GM12878 (cell line): Measurements from ENCODE around the gene SLA2. TPM values are rescaled to one million over a fixed set of nuclear protein-coding genes. Genes with fewer than 3 reads are reported as not detected.

ENCODE experiments used
- ATAC-seq: fragments of 200-7000 bp; cut with Tn5 transposase; 3 replicates; pipeline ENCODE4 v1.9.1; 2020; ENCODE audit warnings: mild to moderate bottlenecking, moderate library complexity
- BruUV-seq: library from RNA; stranded (reverse); fragments of 400-500 nt; replicated peaks from 2 replicates; lab custom pipeline; 2021; lab: Mats Ljungman, UMichigan
- CTCF ChIA-PET: fragments of 300-600 bp; sonication (Branson Sonifier 250); formaldehyde crosslinking; extraction: SDS; loops from one replicate; lab custom pipeline; 2021; ENCODE audit warnings: inconsistent platforms; lab: Yijun Ruan, JAX
- POLR2A ChIA-PET: fragments of 350-600 bp; formaldehyde crosslinking; extraction: SDS; loops from one replicate; lab custom pipeline; 2021; ENCODE audit warnings: inconsistent platforms; lab: Charles Lee
- RAD21 ChIA-PET: fragments of 300-600 bp; sonication (Branson Sonifier 250); formaldehyde crosslinking; loops from one replicate; lab custom pipeline; 2023; ENCODE audit warnings: antibody characterized with exemption; ENCODE audit not compliant: unreplicated experiment; lab: Charles Lee
- SMC1A ChIA-PET: fragments of 300-600 bp; sonication (Branson Sonifier 250); formaldehyde crosslinking; loops from one replicate; lab custom pipeline; 2023; ENCODE audit not compliant: unreplicated experiment, uncharacterized antibody; lab: Charles Lee
- DNase-seq: peaks from one replicate; pipeline ENCODE4 v3.0.0-alpha.2; 2011; ENCODE audit warnings: low read depth, low spot score
- FAIRE-seq: peaks from 3 replicates; lab custom pipeline; 2011; peaks lifted over from hg19 to GRCh38; lab: Jason Lieb, UNC
- H2AFZ ChIP-seq: 2 replicates; pipeline ENCODE4 v1.6.0; 2011; ENCODE audit warnings: low read depth, low read length, control low read depth; ENCODE audit not compliant: control insufficient read depth
- H3K27ac ChIP-seq: 2 replicates; pipeline ENCODE4 v1.5.1; 2011; ENCODE audit warnings: control low read depth; ENCODE audit not compliant: control insufficient read depth, insufficient read depth
- H3K27me3 ChIP-seq, 2 experiments: replicated peaks in 1 of 2; 2 replicates each; pipeline versions ENCODE4 v1.6.0 to v1.6.1; 2011; ENCODE audit warnings: low read length in 1 of 2; ENCODE audit not compliant: control insufficient read depth in 2 of 2, insufficient read depth in 2 of 2
- H3K36me3 ChIP-seq, 2 experiments: 2 replicates each; pipeline ENCODE4 v1.5.1; 2011; ENCODE audit warnings: low read length in 1 of 2; ENCODE audit not compliant: control insufficient read depth in 2 of 2, insufficient read depth in 2 of 2
- H3K4me1 ChIP-seq: 2 replicates; pipeline ENCODE4 v1.6.1; 2011; ENCODE audit warnings: mild to moderate bottlenecking, low read length, moderate library complexity, mixed read lengths; ENCODE audit not compliant: control insufficient read depth, insufficient read depth
- H3K4me2 ChIP-seq: 2 replicates; pipeline ENCODE4 v1.6.0; 2011; ENCODE audit warnings: control low read depth; ENCODE audit not compliant: control insufficient read depth, insufficient read depth
- H3K4me3 ChIP-seq: fragments of 200-600 bp; sonication (generic); 2 replicates; pipeline ENCODE4 v1.5.1; 2016
- H3K79me2 ChIP-seq: 2 replicates; pipeline ENCODE4 v1.6.0; 2011; ENCODE audit warnings: low read length; ENCODE audit not compliant: control insufficient read depth, insufficient read depth
- H3K9ac ChIP-seq: 2 replicates; pipeline ENCODE4 v1.8.0; 2011; ENCODE audit warnings: low read length, control low read depth, mixed read lengths; ENCODE audit not compliant: control insufficient read depth, insufficient read depth
- H3K9me3 ChIP-seq: replicated peaks from 3 replicates; pipeline ENCODE4 v1.5.1; 2011; ENCODE audit warnings: mild to moderate bottlenecking, low read length; ENCODE audit not compliant: control insufficient read depth, insufficient read depth
- H4K20me1 ChIP-seq: 2 replicates; pipeline ENCODE4 v1.6.0; 2011; ENCODE audit not compliant: control insufficient read depth, insufficient read depth
- NFXL1 ChIP-seq: fragments of 450-650 bp; IDR thresholded peaks from 2 replicates; pipeline ENCODE4 v1.6.1; 2017; ENCODE audit warnings: antibody characterized with exemption, mild to moderate bottlenecking, borderline replicate concordance
- SIN3A ChIP-seq: IDR thresholded peaks from 2 replicates; pipeline ENCODE4 v1.6.1; 2012; ENCODE audit warnings: low read depth, low read length, improper control_type of control experiment
- ZNF384 ChIP-seq: IDR thresholded peaks from 2 replicates; pipeline ENCODE4 v1.6.1; 2012; ENCODE audit warnings: low read depth, mild to moderate bottlenecking, low read length, improper control_type of control experiment, borderline replicate concordance
- WGBS: methylation state at CpG from one replicate; pipeline ENCODE4 v1.1.6; 2016; ENCODE audit warnings: low lambda C conversion rate; ENCODE audit not compliant: insufficient replicate concordance, insufficient coverage; ENCODE audit errors: missing lambda C conversion rate; 5-methylcytosine and 5-hydroxymethylcytosine counted together
- in situ Hi-C: fragments of 300-500 bp; cut with MboI; formaldehyde crosslinking; loops from 9 replicates; pipeline ENCODE4 v1.14.3; 2018; ENCODE audit warnings: mixed read lengths
- intact Hi-C: fragments of 100-400 bp; cut with micrococcal nuclease; formaldehyde crosslinking; loops from one replicate; pipeline ENCODE4 v1.14.2; 2022; ENCODE audit not compliant: unreplicated experiment
- polyA plus RNA-seq, 11 experiments: library from polyadenylated mRNA; depleted of rRNA in 4 of 11; unstranded in 6 of 11; stranded (reverse) in 5 of 11; fragments of >200 nt; fragmentation: Nextera tagmentation in 4 of 11; fragmentation: Illumina TruSeq in 1 of 11; extraction: Ambion mirVana in 4 of 11; extraction: Trizol in 1 of 11; gene quantifications; 1 replicate in 1 of 11; 2 replicates in 10 of 11; pipeline versions ENCODE4 v1.2.1 to v1.2.3, GENCODE V29; 2011 to 2016; ENCODE audit warnings: inconsistent platforms in 2 of 11, missing spikeins in 2 of 11, low read depth in 1 of 11
- small RNA-seq: library from RNA; depleted of rRNA; stranded (forward); fragments of <200 nt; gene quantifications from one replicate; pipeline ENCODE3, GENCODE V24; 2014
- total RNA-seq, 4 experiments: library from RNA; depleted of rRNA in 3 of 4; stranded (reverse); fragments of >200 nt in 3 of 4; fragmentation: Illumina TruSeq in 1 of 4; extraction: Trizol in 1 of 4; gene quantifications; 2 replicates each; pipeline versions ENCODE4 v1.2.1 to v1.2.3, GENCODE V29; 2013 to 2021

Gene SLA2
- total and polyA plus RNA-seq, 10 of the 15 experiments (the other 5 are each of a cell fraction or from before 2014, with no cell fraction given): 0.29 to 3.3 (median 1.4) TPM

DNA sequence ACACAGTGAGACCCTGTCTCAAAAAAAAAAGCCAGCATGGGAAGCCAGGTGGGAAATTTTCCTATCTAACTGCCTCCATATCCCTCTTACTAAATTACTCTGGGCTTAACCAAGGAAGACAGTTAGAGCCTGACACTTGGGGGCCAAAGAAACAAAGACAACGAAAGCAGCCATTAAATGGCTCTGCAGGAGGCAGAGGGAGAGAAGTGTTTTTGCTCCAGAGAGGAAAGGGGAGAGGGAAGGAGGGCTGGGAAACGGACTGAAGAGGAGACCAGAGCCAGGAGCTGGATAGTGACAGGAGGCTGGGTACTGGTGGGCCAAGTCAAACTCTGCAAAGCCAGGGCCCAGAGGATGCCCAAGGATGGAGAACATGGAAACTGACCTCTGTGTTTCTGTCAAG is 83.3 kb downstream of the SLA2 start:
- no peaks in the 10 kb centered on the region for H3K79me2 ChIP-seq
- H3K4me2 ChIP-seq: no peak overlapping the region
- 80% methylated on average over 2 of the region's 2 CpGs for WGBS
- no peaks in the 10 kb centered on the region for H3K36me3 ChIP-seq
- no peak for ATAC-seq
- CTCF ChIA-PET: no interaction called here
- in situ Hi-C loops (no loop called here), intact Hi-C loops (no loop called here)
- POLR2A ChIA-PET: interaction anchor here (1.1 kb wide), 1 partner anchor 9 kb away, joined by 3 read pairs; no protein-coding TSS in a partner anchor
- no TSS peak for BruUV-seq
- DNase-seq: no peak
- TF ChIP-seq NFXL1: no peak
- no peak for TF ChIP-seq SIN3A
- TF ChIP-seq ZNF384: no peak
- TF ChIP-seq, all 136 proteins: peak for 0
- Histone ChIP-seq H3K27me3 (no peaks in the 10 kb centered on the region), H2AFZ (no peak overlapping the region), H3K9ac (no peak overlapping the region), H3K4me1 (no peaks in the 10 kb centered on the region), H4K20me1 (no peaks in the 10 kb centered on the region), H3K4me3 (no peak overlapping the region), H3K27ac (no peak overlapping the region), H3K9me3 (peaks cover 5% of the 10 kb centered on the region; the same call in 2 of the 3 replicates)
- RAD21 ChIA-PET: no interaction called here
- no peak for FAIRE-seq
- SMC1A ChIA-PET: interaction anchor here (1.2 kb wide), 1 partner anchor 8 kb away, joined by 5 read pairs; no protein-coding TSS in a partner anchor

Small RNA genes within 50 kb of the gene (small RNA-seq; reads per million reads assigned to genes)
- not detected for gene RF00019

Other genes starting within 250 kb of the SLA2 start
- gene MYL9, start 104.7 kb downstream of the SLA2 start, total RNA-seq (2014; rRNA removed): 0.11 and 0.28 TPM in 2 replicates
- 0.37 and 0.54 TPM in 2 replicates for gene MYL9, start 104.7 kb downstream of the SLA2 start, total RNA-seq (2014; rRNA removed; fragmentation: Illumina TruSeq; extraction: Trizol)
- gene MYL9, start 104.7 kb downstream of the SLA2 start, total RNA-seq (2021): 1.6 and 1.7 TPM in 2 replicates
- not detected in 2 replicates for gene MYL9, start 104.7 kb downstream of the SLA2 start, polyA plus RNA-seq (2011; rRNA removed)
- gene MYL9, start 104.7 kb downstream of the SLA2 start, polyA plus RNA-seq (2014; fragmentation: Illumina TruSeq; extraction: Trizol): 0.66 TPM in 1 of 2 replicates, not detected in the other
- gene MYL9, start 104.7 kb downstream of the SLA2 start, polyA plus RNA-seq (2014; fragmentation: Nextera tagmentation; extraction: Ambion mirVana): not detected
- 0.56 and 0.64 TPM in 2 replicates for gene MYL9, start 104.7 kb downstream of the SLA2 start, polyA plus RNA-seq (2014; rRNA removed)
- gene MYL9, start 104.7 kb downstream of the SLA2 start, polyA plus RNA-seq (2016; fragmentation: Nextera tagmentation; extraction: Ambion mirVana): under 1 TPM; 0.62 to 0.63 TPM
- 37.2 and 38.7 TPM in 2 replicates for gene TGIF2, start 72.6 kb downstream of the SLA2 start, total RNA-seq (2014; rRNA removed)
- gene TGIF2, start 72.6 kb downstream of the SLA2 start, total RNA-seq (2014; rRNA removed; fragmentation: Illumina TruSeq; extraction: Trizol): 24.9 and 27.3 TPM in 2 replicates
- 43.5 and 47.1 TPM in 2 replicates for gene TGIF2, start 72.6 kb downstream of the SLA2 start, total RNA-seq (2021)
- gene TGIF2, start 72.6 kb downstream of the SLA2 start, polyA plus RNA-seq (2011; rRNA removed): 31.1 and 36.1 TPM in 2 replicates
- 40.6 and 51.9 TPM in 2 replicates for gene TGIF2, start 72.6 kb downstream of the SLA2 start, polyA plus RNA-seq (2014; fragmentation: Illumina TruSeq; extraction: Trizol)
- 10 to 100 TPM; 13.1 to 26.4 TPM for gene TGIF2, start 72.6 kb downstream of the SLA2 start, polyA plus RNA-seq (2014; fragmentation: Nextera tagmentation; extraction: Ambion mirVana)
- 37.7 and 40.4 TPM in 2 replicates for gene TGIF2, start 72.6 kb downstream of the SLA2 start, polyA plus RNA-seq (2014; rRNA removed)
- gene TGIF2, start 72.6 kb downstream of the SLA2 start, polyA plus RNA-seq (2016; fragmentation: Nextera tagmentation; extraction: Ambion mirVana): 10 to 100 TPM; 26.4 to 38.0 TPM
- gene RAB5IF, start 40.4 kb downstream of the SLA2 start, total RNA-seq (2014; rRNA removed): 85.3 and 94.7 TPM in 2 replicates
- gene RAB5IF, start 40.4 kb downstream of the SLA2 start, total RNA-seq (2014; rRNA removed; fragmentation: Illumina TruSeq; extraction: Trizol): 79.8 and 82.5 TPM in 2 replicates
- 94.4 and 98.8 TPM in 2 replicates for gene RAB5IF, start 40.4 kb downstream of the SLA2 start, total RNA-seq (2021)
- gene RAB5IF, start 40.4 kb downstream of the SLA2 start, polyA plus RNA-seq (2011; rRNA removed): 140 and 147 TPM in 2 replicates
- 83.1 and 88.7 TPM in 2 replicates for gene RAB5IF, start 40.4 kb downstream of the SLA2 start, polyA plus RNA-seq (2014; fragmentation: Illumina TruSeq; extraction: Trizol)
- gene RAB5IF, start 40.4 kb downstream of the SLA2 start, polyA plus RNA-seq (2014; fragmentation: Nextera tagmentation; extraction: Ambion mirVana): 10 to 100 TPM; 19.4 to 62.9 TPM
- gene RAB5IF, start 40.4 kb downstream of the SLA2 start, polyA plus RNA-seq (2014; rRNA removed): 114 and 119 TPM in 2 replicates
- 100 to 1,000 TPM; 243 to 246 TPM for gene RAB5IF, start 40.4 kb downstream of the SLA2 start, polyA plus RNA-seq (2016; fragmentation: Nextera tagmentation; extraction: Ambion mirVana)
- gene NDRG3, start 99.9 kb upstream of the SLA2 start, total RNA-seq (2014; rRNA removed): 15.2 and 18.9 TPM in 2 replicates
- 16.4 and 17.0 TPM in 2 replicates for gene NDRG3, start 99.9 kb upstream of the SLA2 start, total RNA-seq (2014; rRNA removed; fragmentation: Illumina TruSeq; extraction: Trizol)
- 17.1 and 17.5 TPM in 2 replicates for gene NDRG3, start 99.9 kb upstream of the SLA2 start, total RNA-seq (2021)
- gene NDRG3, start 99.9 kb upstream of the SLA2 start, polyA plus RNA-seq (2011; rRNA removed): 16.9 and 29.7 TPM in 2 replicates
- gene NDRG3, start 99.9 kb upstream of the SLA2 start, polyA plus RNA-seq (2014; fragmentation: Illumina TruSeq; extraction: Trizol): 23.9 and 26.5 TPM in 2 replicates
- 10 to 100 TPM; 11.2 to 12.7 TPM for gene NDRG3, start 99.9 kb upstream of the SLA2 start, polyA plus RNA-seq (2014; fragmentation: Nextera tagmentation; extraction: Ambion mirVana)
- 11.8 and 13.0 TPM in 2 replicates for gene NDRG3, start 99.9 kb upstream of the SLA2 start, polyA plus RNA-seq (2014; rRNA removed)
- 10 to 100 TPM; 14.4 to 14.6 TPM for gene NDRG3, start 99.9 kb upstream of the SLA2 start, polyA plus RNA-seq (2016; fragmentation: Nextera tagmentation; extraction: Ambion mirVana)
- gene DSN1, start 127.6 kb upstream of the SLA2 start, total RNA-seq (2014; rRNA removed): 20.3 and 22.0 TPM in 2 replicates
- 23.1 and 24.0 TPM in 2 replicates for gene DSN1, start 127.6 kb upstream of the SLA2 start, total RNA-seq (2014; rRNA removed; fragmentation: Illumina TruSeq; extraction: Trizol)
- gene DSN1, start 127.6 kb upstream of the SLA2 start, total RNA-seq (2021): 14.9 and 15.3 TPM in 2 replicates
- gene DSN1, start 127.6 kb upstream of the SLA2 start, polyA plus RNA-seq (2011; rRNA removed): 20.9 and 28.5 TPM in 2 replicates
- gene DSN1, start 127.6 kb upstream of the SLA2 start, polyA plus RNA-seq (2014; fragmentation: Illumina TruSeq; extraction: Trizol): 25.9 and 28.5 TPM in 2 replicates
- gene DSN1, start 127.6 kb upstream of the SLA2 start, polyA plus RNA-seq (2014; fragmentation: Nextera tagmentation; extraction: Ambion mirVana): 10 to 100 TPM; 21.2 to 21.4 TPM
- gene DSN1, start 127.6 kb upstream of the SLA2 start, polyA plus RNA-seq (2014; rRNA removed): 19.2 and 21.3 TPM in 2 replicates
- gene DSN1, start 127.6 kb upstream of the SLA2 start, polyA plus RNA-seq (2016; fragmentation: Nextera tagmentation; extraction: Ambion mirVana): 10 to 100 TPM; 29.6 to 33.1 TPM
- 0.28 and 0.49 TPM in 2 replicates for gene TLDC2, start 229.9 kb upstream of the SLA2 start, total RNA-seq (2014; rRNA removed)
- 0.18 and 0.37 TPM in 2 replicates for gene TLDC2, start 229.9 kb upstream of the SLA2 start, total RNA-seq (2014; rRNA removed; fragmentation: Illumina TruSeq; extraction: Trizol)
- gene TLDC2, start 229.9 kb upstream of the SLA2 start, total RNA-seq (2021): 0.24 and 0.41 TPM in 2 replicates
- gene TLDC2, start 229.9 kb upstream of the SLA2 start, polyA plus RNA-seq (2011; rRNA removed): 0.05 and 0.09 TPM in 2 replicates
- gene TLDC2, start 229.9 kb upstream of the SLA2 start, polyA plus RNA-seq (2014; fragmentation: Illumina TruSeq; extraction: Trizol): 0.13 and 0.35 TPM in 2 replicates
- gene TLDC2, start 229.9 kb upstream of the SLA2 start, polyA plus RNA-seq (2014; fragmentation: Nextera tagmentation; extraction: Ambion mirVana): under 1 TPM; 0.08 to 0.24 TPM
- 0.33 and 0.42 TPM in 2 replicates for gene TLDC2, start 229.9 kb upstream of the SLA2 start, polyA plus RNA-seq (2014; rRNA removed)
- under 1 TPM; 0.10 to 0.16 TPM for gene TLDC2, start 229.9 kb upstream of the SLA2 start, polyA plus RNA-seq (2016; fragmentation: Nextera tagmentation; extraction: Ambion mirVana)